Trophoblast cell (in vitro differentiated cells and primary cell): ENCODE measurements around the gene GFAP.

ENCODE experiments used
- DNase-seq, 2 donors: peaks; one replicate each; pipeline ENCODE4 v3.0.0-alpha.2; 2016
- H2AFZ ChIP-seq: 2 replicates; pipeline ENCODE4 v1.6.1; 2013; ENCODE audit warnings: low read length, moderate library complexity, mild to moderate bottlenecking; ENCODE audit not compliant: insufficient read depth, poor library complexity
- H2AK5ac ChIP-seq: 2 replicates; pipeline ENCODE4 v1.6.1; 2013; ENCODE audit warnings: mild to moderate bottlenecking, low read length
- H2BK120ac ChIP-seq: 2 replicates; pipeline ENCODE4 v1.6.1; 2013; ENCODE audit warnings: low read length, mild to moderate bottlenecking, moderate library complexity; ENCODE audit not compliant: insufficient read depth, poor library complexity
- H2BK12ac ChIP-seq: 2 replicates; pipeline ENCODE4 v1.6.1; 2013; ENCODE audit warnings: mild to moderate bottlenecking, low read length, moderate library complexity
- H2BK5ac ChIP-seq: 2 replicates; pipeline ENCODE4 v1.6.1; 2013; ENCODE audit warnings: low read length, low read depth, moderate library complexity, mild to moderate bottlenecking; ENCODE audit not compliant: poor library complexity
- H3K14ac ChIP-seq: 2 replicates; pipeline ENCODE4 v1.6.1; 2013; ENCODE audit warnings: mild to moderate bottlenecking, low read length
- H3K18ac ChIP-seq: 2 replicates; pipeline ENCODE4 v1.6.1; 2013; ENCODE audit warnings: mild to moderate bottlenecking, low read length
- H3K23ac ChIP-seq: 2 replicates; pipeline ENCODE4 v1.6.1; 2013; ENCODE audit warnings: low read length
- H3K27ac ChIP-seq: 2 replicates; pipeline ENCODE4 v1.5.1; 2013; ENCODE audit warnings: low read depth, mild to moderate bottlenecking, inconsistent platforms, low read length, moderate library complexity
- H3K27me3 ChIP-seq: 2 replicates; pipeline ENCODE4 v1.6.1; 2013; ENCODE audit warnings: inconsistent platforms, mild to moderate bottlenecking, low read length, moderate library complexity; ENCODE audit not compliant: insufficient read depth
- H3K36me3 ChIP-seq, 2 experiments: 1 replicate in 1 of 2; 2 replicates in 1 of 2; pipeline ENCODE4 v1.6.1; 2013; ENCODE audit warnings: low read length in 2 of 2, mild to moderate bottlenecking in 2 of 2, moderate library complexity in 1 of 2; ENCODE audit not compliant: insufficient read depth in 2 of 2, control insufficient read depth in 1 of 2
- H3K4ac ChIP-seq: 2 replicates; pipeline ENCODE4 v1.6.1; 2013; ENCODE audit warnings: low read depth, mild to moderate bottlenecking, low read length, moderate library complexity
- H3K4me1 ChIP-seq, 2 experiments: 1 replicate in 1 of 2; 2 replicates in 1 of 2; pipeline ENCODE4 v1.6.1; 2013; ENCODE audit warnings: low read length in 2 of 2, mild to moderate bottlenecking in 2 of 2, moderate library complexity in 1 of 2; ENCODE audit not compliant: insufficient read depth in 2 of 2, control insufficient read depth in 1 of 2
- H3K4me2 ChIP-seq: 2 replicates; pipeline ENCODE4 v1.6.1; 2013; ENCODE audit warnings: inconsistent platforms, mild to moderate bottlenecking, low read length, moderate library complexity
- H3K4me3 ChIP-seq: 2 replicates; pipeline ENCODE4 v1.5.1; 2013; ENCODE audit warnings: mild to moderate bottlenecking, low read depth, low read length, inconsistent platforms
- H3K79me1 ChIP-seq: one replicate; pipeline ENCODE4 v1.6.1; 2013; ENCODE audit warnings: low read length
- H3K79me2 ChIP-seq: 2 replicates; pipeline ENCODE4 v1.6.1; 2013; ENCODE audit warnings: low read length, mild to moderate bottlenecking; ENCODE audit not compliant: control insufficient read depth, insufficient read depth, poor library complexity
- H3K9ac ChIP-seq: 2 replicates; pipeline ENCODE4 v1.6.1; 2013; ENCODE audit warnings: mild to moderate bottlenecking, low read length
- H3K9me3 ChIP-seq: 2 replicates; pipeline ENCODE4 v1.6.1; 2013; ENCODE audit warnings: low read depth, mild to moderate bottlenecking, control low read depth, inconsistent platforms, low read length; ENCODE audit not compliant: insufficient read depth
- H4K12ac ChIP-seq: 2 replicates; pipeline ENCODE4 v1.6.1; 2013; ENCODE audit warnings: low read depth, mild to moderate bottlenecking, low read length, moderate library complexity
- H4K8ac ChIP-seq: 2 replicates; pipeline ENCODE4 v1.6.1; 2013; ENCODE audit warnings: low read depth, mild to moderate bottlenecking, low read length, moderate library complexity
- H4K91ac ChIP-seq: one replicate; pipeline ENCODE4 v1.6.1; 2013; ENCODE audit warnings: low read depth, mild to moderate bottlenecking, low read length, moderate library complexity
- WGBS: extraction: QIAGEN DNeasy Blood & Tissue Kit; methylation state at CpG from one replicate; pipeline ENCODE4 v1.1.7; 2013; ENCODE audit warnings: missing lambda C conversion rate; ENCODE audit not compliant: insufficient read length, insufficient coverage; ENCODE audit errors: extremely low coverage; 5-methylcytosine and 5-hydroxymethylcytosine counted together

Gene GFAP

DNA sequence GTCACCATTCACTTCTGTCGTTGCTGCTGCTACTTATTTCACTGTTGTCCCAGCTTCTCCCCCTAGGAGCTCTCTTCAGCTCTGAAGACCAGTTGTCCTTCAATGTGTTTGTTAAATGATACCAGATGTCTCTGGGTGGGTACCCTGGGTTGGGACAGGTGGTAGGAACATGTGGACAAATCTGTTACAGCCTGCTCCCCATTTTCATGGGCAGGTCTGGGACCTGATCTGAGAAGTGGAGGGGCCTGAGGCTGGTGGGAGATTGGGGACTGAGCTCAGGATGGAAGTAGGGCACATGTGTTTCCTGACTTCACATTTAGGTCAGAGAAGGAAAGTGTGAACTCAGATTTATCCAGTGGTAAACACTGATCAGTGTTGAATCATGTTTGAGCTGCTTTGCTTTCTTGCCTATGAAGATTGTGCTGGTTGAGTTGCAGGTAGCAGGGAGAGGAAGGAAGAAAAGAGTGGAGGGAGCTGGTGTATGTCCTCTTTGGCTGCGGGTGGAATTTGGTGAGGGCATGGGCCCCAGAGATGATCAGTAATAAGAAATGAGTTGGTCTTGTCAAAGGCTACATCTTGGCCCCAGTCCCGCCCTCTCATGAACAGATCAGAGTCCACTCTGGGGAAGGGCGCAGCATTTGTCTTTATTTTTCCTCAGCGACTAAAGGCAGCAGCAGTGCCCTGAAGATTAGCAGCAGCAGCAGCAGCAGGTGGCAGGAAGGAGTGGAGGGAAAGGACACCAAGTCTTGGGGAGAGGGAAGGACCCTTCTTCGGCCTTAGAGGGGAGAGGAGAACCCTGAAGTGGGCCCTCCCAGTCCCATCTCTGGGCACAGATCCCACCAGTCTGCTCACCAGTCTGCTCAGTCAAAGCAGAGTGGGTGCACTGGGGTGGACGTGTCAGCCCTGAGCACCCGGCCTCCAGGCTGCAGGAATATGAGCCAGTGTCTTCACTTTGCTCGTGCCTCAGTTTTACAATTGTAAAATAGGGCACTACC, 10.0 kb downstream of the GFAP start:
- H4K12ac ChIP-seq: no peak overlapping the region
- H3K27ac ChIP-seq: no peak overlapping the region
- no peaks in the 10 kb centered on the region for H3K27me3 ChIP-seq
- H3K23ac ChIP-seq: no peak overlapping the region
- H3K79me2 ChIP-seq: no peaks in the 10 kb centered on the region
- no peak overlapping the region for H3K14ac ChIP-seq
- H3K9ac ChIP-seq: no peak overlapping the region
- H4K8ac ChIP-seq: no peak overlapping the region
- H3K36me3 ChIP-seq: no peaks in the 10 kb centered on the region
- no peak overlapping the region for H3K18ac ChIP-seq
- H3K4ac ChIP-seq: no peak overlapping the region
- no peaks in the 10 kb centered on the region for H3K9me3 ChIP-seq
- WGBS: no CpG with 5 or more reads among the region's 9 CpGs
- H4K91ac ChIP-seq: no peak overlapping the region
- no peaks in the 10 kb centered on the region for H3K79me1 ChIP-seq
- no peak overlapping the region for H3K4me2 ChIP-seq
- H2BK120ac ChIP-seq: no peak overlapping the region
- no peak overlapping the region for H2BK12ac ChIP-seq
- peaks cover 0 to 5% of the 10 kb centered on the region in 2 experiments for H3K4me1 ChIP-seq
- no peak for DNase-seq
- H2AK5ac ChIP-seq: no peak overlapping the region
- H2AFZ ChIP-seq: no peak overlapping the region
- no peak overlapping the region for H3K4me3 ChIP-seq
- H2BK5ac ChIP-seq: no peak overlapping the region

DNA sequence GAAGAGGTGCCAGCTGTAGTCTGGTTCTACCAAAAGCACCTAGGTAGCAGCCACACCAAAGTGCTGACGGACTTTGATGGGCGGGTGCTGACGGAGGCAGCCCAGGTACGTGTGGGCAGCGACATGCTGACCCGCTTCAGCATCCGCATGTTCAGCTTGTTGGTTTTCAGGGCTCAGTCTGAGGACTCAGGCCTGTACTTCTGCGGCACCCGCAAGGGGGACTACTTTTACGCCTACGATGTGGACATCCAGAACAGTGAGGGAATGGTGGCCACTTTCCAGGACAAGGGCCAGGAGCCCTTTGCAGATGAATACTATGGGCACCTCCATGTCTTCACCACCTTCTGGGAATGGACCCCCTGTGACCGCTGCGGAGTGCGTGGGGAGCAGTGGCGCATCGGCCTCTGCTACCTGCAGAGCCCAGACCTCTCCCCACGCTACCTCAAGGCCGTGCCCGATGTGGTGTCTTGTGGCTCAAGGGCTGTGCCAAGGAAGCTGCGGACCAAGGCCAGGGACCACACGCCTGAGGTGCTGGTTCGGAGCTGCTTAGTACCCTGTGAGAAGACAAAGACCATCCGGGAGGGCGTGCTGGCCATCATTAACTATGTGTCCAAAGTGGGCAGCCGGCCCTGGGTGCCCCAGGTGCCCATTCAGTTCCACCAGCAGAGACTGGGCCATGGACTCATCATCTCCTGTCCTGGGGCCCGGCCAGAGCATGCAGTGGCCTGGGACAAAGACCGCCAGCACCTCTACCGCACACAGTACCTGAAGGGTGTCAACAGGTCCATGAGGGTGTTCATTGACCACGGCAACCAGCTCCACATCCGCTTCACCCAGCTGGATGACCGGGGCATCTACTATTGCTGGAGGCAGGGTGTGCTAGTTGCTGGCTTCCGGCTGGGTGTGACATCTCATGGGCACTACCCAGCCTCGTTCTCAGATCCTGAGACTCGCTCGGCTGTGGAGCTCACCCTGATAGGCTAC, 11.0 kb downstream of the GFAP start:
- Histone ChIP-seq H3K18ac (no peak overlapping the region), H3K23ac (no peak overlapping the region), H2BK120ac (no peak overlapping the region), H2BK5ac (no peak overlapping the region), H3K27me3 (no peaks in the 10 kb centered on the region), H2AFZ (no peak overlapping the region), H3K9me3 (no peaks in the 10 kb centered on the region), H3K4ac (no peak overlapping the region), H3K27ac (no peak overlapping the region), H2AK5ac (no peak overlapping the region), H4K91ac (no peak overlapping the region), H3K4me2 (no peak overlapping the region), H3K36me3 (no peaks in the 10 kb centered on the region), H3K4me1 (peaks cover 2 to 5% of the 10 kb centered on the region in 2 experiments), H4K12ac (no peak overlapping the region), H2BK12ac (no peak overlapping the region), H3K14ac (no peak overlapping the region), H3K79me2 (peaks cover 1% of the 10 kb centered on the region), H3K4me3 (no peak overlapping the region), H3K9ac (no peak overlapping the region), H4K8ac (no peak overlapping the region), H3K79me1 (peaks cover 3% of the 10 kb centered on the region)
- WGBS: no CpG with 5 or more reads among the region's 35 CpGs
- no peak for DNase-seq

DNA sequence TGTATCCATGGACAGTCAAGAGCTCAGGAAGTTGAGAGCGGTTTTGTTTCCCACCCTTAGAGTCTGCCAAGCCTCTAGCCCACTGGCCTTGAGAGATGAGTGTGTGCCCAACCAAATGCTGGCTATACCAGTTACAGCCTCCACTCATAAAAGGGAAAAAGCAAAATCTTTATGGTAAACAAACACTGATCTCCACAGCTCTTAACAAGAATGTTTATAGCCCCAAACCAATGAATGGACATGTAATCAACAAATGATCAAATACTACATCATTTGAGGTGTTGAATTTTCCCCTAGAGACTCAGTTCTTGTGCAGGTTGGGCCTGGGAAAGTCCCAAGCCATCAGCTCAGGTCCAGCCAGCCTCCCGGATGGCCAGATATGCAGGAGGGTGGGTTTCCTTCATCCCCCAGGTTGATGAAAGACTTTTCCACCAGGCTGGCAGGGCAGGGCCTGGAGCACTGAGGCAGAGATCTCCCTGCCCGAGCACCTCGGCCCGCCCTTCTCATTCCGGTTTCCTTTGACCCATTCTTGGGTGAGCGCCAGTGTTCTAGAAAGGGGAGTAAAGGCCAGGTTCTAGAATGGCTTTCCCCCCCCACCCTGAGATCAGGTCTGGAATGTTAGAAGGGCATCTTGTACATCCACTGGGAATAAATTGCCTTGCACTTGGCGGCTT, 12.2 kb downstream of the GFAP start:
- no peak overlapping the region for H3K18ac ChIP-seq
- no peaks in the 10 kb centered on the region for H3K27me3 ChIP-seq
- no peak overlapping the region for H2AK5ac ChIP-seq
- H3K14ac ChIP-seq: no peak overlapping the region
- no peak overlapping the region for H4K91ac ChIP-seq
- no peak overlapping the region for H2BK5ac ChIP-seq
- no peak overlapping the region for H3K9ac ChIP-seq
- no peak overlapping the region for H3K4me2 ChIP-seq
- no CpG with 5 or more reads among the region's 8 CpGs for WGBS
- H3K23ac ChIP-seq: no peak overlapping the region
- no peak overlapping the region for H4K8ac ChIP-seq
- peaks cover 2 to 8% of the 10 kb centered on the region in 2 experiments for H3K4me1 ChIP-seq
- no peak overlapping the region for H3K27ac ChIP-seq
- no peak for DNase-seq
- no peaks in the 10 kb centered on the region for H3K9me3 ChIP-seq
- H2BK12ac ChIP-seq: no peak overlapping the region
- H3K79me1 ChIP-seq: peaks cover 6% of the 10 kb centered on the region
- no peak overlapping the region for H2AFZ ChIP-seq
- no peaks in the 10 kb centered on the region for H3K36me3 ChIP-seq
- H3K4me3 ChIP-seq: no peak overlapping the region
- H2BK120ac ChIP-seq: no peak overlapping the region
- H3K4ac ChIP-seq: no peak overlapping the region
- H3K79me2 ChIP-seq: peaks cover 1% of the 10 kb centered on the region
- H4K12ac ChIP-seq: no peak overlapping the region

DNA sequence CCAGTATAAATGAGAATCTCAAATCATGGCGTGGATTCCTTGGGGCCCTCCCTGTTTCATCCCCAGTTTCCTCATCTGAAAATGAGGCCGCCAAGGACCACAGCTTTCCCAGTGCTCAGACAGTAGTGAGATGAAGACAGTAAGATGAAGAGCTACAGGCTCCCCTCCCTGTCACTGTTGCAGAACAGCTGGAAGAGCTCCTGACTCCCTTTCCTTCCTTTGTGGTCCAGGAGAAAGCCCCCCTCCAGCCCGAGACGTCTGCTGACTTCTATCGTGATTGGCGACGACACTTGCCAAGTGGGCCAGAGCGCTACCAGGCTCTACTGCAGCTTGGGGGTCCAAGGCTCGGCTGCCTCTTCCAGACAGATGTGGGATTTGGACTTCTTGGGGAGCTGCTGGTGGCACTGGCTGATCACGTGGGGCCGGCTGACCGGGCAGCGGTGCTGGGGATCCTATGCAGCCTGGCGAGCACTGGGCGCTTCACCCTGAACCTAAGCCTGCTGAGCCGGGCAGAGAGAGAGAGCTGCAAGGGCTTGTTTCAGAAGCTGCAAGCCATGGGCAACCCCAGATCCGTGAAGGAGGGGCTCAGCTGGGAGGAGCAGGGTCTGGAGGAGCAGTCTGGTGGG, 13.1 kb downstream of the GFAP start:
- Histone ChIP-seq H2BK120ac (no peak overlapping the region), H3K9ac (no peak overlapping the region), H4K12ac (no peak overlapping the region), H2BK12ac (no peak overlapping the region), H2AFZ (no peak overlapping the region), H3K4me1 (peaks cover 2 to 8% of the 10 kb centered on the region in 2 experiments), H3K23ac (no peak overlapping the region), H3K79me1 (peaks cover 6% of the 10 kb centered on the region), H3K4me3 (no peak overlapping the region), H3K18ac (no peak overlapping the region), H4K8ac (no peak overlapping the region), H3K14ac (no peak overlapping the region), H3K9me3 (no peaks in the 10 kb centered on the region), H2AK5ac (no peak overlapping the region), H3K27ac (no peak overlapping the region), H3K4me2 (no peak overlapping the region), H3K27me3 (no peaks in the 10 kb centered on the region), H2BK5ac (no peak overlapping the region), H3K36me3 (no peaks in the 10 kb centered on the region), H3K79me2 (peaks cover 1% of the 10 kb centered on the region), H4K91ac (no peak overlapping the region), H3K4ac (no peak overlapping the region)
- DNase-seq: no peak
- WGBS: no CpG with 5 or more reads among the region's 17 CpGs
